Hematopoietic multipotent progenitor cell treated with erythropoietin and hydrocortisone succinate and interleukin-3 and kit ligand, for 17 days (in vitro differentiated cells): ENCODE measurements around the gene OR51V1.
A peak's percentile ranks its signal among the peaks of the same experiment; 100 is the strongest.
"Not testable (repeated sequence)": the region's sequence is repeated elsewhere in the genome, so short reads cannot be mapped to it uniquely, and the experiment has no call there.

Experiments
- DNase-seq: peaks from one replicate; pipeline ENCODE4 v3.0.0-alpha.2; 2015; ENCODE audit warnings: low spot score

Gene OR51V1

DNA sequence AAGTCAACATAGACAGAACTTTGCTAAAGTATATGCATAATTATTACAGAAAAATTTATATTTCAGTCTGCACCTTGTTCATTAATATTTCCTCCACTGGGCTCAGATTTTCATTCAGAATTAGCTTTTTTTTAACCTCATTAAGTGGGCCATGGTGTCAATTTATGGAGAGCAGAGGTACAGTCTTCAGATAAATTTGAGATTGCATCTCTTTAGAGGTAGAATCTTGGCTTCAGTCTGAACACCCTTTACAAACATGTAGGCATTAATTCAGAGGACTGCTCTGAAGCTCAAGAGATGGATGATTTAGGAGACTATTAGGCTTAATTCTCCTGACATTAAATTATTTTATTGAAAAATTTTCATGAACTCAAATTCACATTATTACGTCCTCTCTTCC, 29.8 kb upstream of the OR51V1 start:
- peak; percentile 66 for DNase-seq

DNA sequence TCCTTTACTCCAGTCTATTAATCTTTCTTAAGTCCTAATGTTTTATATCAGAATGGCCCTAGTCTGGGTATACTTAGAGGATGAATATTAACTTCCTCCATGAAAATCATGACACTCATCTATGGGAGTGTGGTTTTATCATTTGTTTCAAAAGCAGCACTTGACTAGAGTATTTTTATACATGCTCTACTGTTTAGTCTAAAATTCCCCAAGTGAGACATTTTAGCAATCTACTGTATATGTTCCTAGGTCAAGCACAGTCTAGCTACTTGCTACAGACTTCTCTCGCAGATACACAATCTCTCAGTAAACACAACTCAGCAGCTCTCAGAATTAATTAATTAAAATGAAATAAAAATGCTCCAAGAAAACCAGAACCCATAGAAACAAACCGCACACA, 29.3 kb upstream of the OR51V1 start:
- peak; percentile 70 for DNase-seq

DNA sequence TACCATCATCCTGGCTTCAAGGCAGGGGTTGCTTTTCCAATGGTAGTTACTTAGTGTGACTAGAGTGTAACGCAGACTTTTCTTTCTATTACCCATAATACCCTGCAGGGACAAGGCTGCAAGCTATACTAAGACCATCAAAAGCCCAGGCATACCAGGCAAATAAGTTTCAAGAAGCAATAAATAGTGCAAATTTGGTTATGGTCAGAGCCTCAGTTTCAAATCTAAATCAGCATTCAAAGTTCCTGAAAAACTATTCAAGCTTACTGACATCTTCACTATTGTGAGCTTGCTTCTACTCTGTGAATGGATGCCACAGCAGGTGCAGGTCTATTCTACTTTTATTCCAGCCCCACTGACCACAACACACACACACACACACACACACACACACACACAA, 28.9 kb upstream of the OR51V1 start:
- DNase-seq, result peak; percentile 75

DNA sequence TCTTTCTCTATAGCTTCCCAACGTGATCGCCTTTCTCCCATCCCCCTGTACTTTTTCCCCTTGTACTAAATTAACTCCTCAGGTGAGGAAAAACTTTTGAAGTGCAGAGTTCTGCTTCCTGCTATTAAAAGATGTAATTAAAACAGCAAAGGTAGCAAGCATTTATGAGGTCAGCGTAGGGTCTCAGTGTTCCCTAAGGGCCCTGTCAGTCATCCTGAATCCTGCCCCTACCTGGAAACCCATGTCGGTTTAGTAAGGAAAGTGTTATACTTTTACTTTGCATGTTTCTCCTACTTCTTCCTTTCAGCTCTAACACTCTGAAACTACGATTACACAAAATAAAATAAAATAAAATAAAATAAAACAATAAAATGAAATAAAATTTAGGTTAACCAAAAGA, 27.6 kb upstream of the OR51V1 start:
- peak; percentile 71 for DNase-seq

DNA sequence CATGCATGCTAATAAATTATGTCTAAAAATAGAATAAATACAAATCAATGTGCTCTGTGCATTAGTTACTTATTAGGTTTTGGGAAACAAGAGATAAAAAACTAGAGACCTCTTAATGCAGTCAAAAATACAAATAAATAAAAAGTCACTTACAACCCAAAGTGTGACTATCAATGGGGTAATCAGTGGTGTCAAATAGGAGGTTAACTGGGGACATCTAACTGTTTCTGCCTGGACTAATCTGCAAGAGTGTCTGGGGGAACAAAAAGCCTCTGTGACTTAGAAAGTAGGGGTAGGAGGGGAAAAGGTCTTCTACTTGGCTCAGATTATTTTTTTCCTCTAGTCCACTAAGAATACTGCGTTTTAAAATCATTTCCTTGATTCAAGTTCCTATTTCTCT, 27.2 kb upstream of the OR51V1 start:
- DNase-seq, result peak; percentile 81

DNA sequence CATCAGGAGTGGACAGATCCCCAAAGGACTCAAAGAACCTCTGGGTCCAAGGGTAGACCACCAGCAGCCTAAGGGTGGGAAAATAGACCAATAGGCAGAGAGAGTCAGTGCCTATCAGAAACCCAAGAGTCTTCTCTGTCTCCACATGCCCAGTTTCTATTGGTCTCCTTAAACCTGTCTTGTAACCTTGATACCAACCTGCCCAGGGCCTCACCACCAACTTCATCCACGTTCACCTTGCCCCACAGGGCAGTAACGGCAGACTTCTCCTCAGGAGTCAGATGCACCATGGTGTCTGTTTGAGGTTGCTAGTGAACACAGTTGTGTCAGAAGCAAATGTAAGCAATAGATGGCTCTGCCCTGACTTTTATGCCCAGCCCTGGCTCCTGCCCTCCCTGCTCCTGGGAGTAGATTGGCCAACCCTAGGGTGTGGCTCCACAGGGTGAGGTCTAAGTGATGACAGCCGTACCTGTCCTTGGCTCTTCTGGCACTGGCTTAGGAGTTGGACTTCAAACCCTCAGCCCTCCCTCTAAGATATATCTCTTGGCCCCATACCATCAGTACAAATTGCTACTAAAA, 26.3 kb upstream of the OR51V1 start, which contains the start of gene HBB:
Gene HBB, minus strand, starts transcription at position 340 of the 579 bp plus-strand sequence. Its CDS starts 50 bp downstream, at position 290.
- DNase-seq, result peak; percentile 97

DNA sequence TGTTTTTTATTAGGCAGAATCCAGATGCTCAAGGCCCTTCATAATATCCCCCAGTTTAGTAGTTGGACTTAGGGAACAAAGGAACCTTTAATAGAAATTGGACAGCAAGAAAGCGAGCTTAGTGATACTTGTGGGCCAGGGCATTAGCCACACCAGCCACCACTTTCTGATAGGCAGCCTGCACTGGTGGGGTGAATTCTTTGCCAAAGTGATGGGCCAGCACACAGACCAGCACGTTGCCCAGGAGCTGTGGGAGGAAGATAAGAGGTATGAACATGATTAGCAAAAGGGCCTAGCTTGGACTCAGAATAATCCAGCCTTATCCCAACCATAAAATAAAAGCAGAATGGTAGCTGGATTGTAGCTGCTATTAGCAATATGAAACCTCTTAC, 25.0 kb upstream of the OR51V1 start:
- peak; percentile 88 for DNase-seq

DNA sequence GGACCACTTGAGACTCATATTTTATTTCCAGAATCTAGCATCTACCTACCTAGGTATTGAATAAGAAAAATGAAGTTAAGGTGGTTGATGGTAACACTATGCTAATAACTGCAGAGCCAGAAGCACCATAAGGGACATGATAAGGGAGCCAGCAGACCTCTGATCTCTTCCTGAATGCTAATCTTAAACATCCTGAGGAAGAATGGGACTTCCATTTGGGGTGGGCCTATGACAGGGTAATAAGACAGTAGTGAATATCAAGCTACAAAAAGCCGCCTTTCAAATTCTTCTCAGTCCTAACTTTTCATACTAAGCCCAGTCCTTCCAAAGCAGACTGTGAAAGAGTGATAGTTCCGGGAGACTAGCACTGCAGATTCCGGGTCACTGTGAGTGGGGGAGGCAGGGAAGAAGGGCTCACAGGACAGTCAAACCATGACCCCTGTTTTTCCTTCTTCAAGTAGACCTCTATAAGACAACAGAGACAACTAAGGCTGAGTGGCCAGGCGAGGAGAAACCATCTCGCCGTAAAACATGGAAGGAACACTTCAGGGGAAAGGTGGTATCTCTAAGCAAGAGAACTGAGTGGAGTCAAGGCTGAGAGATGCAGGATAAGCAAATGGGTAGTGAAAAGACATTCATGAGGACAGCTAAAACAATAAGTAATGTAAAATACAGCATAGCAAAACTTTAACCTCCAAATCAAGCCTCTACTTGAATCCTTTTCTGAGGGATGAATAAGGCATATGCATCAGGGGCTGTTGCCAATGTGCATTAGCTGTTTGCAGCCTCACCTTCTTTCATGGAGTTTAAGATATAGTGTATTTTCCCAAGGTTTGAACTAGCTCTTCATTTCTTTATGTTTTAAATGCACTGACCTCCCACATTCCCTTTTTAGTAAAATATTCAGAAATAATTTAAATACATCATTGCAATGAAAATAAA, 24.3 kb upstream of the OR51V1 start:
- peak; percentile 90 for DNase-seq

DNA sequence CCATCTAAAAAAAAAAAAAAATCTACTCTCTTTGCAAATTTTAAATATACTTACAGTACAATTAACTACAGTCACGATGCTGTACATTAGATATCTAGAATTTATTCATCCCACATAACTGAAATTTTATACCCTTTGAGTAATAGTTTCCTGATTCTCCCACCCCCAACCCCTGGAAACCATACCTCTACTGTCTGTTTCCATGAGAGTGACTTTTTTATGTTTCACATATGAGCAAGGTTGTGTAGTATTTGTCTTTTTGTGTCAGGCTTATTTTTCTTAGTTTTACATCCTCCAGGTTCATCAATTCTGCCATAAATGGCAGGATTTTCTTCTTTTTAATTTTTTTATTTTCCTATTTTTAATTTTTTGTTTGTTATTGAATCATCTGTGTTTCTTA, 23.2 kb upstream of the OR51V1 start:
- DNase-seq, result peak; percentile 83

DNA sequence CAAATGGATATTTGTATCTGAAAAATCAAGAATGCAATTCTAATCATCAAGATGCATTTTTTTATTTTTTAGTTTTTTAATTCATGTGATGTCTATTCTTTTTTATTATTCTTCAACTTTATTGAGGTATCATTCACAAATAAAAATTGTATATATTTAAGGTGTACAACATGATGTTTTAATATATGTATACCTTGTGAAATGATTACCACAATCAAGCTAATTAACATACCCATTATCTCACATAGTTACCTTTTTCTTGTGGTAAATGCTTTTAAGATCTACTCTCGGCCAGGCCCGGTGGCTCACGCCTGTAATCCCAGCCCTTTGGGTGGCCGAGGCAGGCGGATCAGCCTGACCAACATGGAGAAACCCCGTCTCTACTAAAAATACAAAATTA, 22.7 kb upstream of the OR51V1 start:
- peak; percentile 67 for DNase-seq

DNA sequence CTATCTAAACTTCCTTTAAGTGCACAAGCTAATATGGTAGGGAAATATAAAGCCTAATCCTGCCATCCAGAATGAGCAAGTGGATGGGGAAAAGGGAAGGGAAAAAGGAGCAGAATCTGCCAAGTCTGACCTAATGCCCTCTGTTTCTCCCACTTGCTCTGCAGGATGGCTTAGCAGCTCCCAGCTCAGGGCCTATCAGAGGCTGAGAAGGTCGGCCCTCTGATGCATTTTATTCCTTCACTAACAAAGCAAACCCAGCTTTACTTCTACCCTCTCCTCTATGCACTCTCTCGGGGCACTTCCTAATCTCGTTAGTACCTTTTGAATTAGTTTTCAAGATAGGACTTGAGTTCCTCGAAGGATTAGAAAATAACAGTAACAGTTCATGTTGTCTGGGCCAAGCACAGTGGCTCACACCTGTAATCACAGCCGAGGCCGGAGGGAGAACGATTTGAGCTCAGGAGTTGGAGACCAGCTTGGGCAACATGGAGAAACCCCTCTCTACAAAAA, 9.9 kb upstream of the OR51V1 start:
- no peak for DNase-seq

DNA sequence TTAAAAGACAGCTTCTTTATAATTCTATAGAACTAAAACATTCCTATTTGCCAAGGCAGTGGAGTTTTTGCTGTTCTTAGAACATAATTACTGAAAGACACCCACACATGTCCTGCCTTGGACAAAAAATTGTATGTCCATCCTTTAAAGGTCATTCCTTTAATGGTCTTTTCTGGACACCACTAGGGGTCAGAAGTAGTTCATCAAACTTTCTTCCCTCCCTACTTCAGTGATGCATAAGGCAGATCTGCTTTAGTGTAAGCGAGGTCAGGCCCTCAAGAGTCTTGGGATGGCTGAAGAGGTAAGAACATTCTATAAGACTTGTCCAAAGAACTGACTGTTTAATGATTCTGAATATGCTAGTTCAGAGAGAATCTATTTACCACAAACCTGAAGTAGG, 4.3 kb upstream of the OR51V1 start:
- peak; percentile 92 for DNase-seq

DNA sequence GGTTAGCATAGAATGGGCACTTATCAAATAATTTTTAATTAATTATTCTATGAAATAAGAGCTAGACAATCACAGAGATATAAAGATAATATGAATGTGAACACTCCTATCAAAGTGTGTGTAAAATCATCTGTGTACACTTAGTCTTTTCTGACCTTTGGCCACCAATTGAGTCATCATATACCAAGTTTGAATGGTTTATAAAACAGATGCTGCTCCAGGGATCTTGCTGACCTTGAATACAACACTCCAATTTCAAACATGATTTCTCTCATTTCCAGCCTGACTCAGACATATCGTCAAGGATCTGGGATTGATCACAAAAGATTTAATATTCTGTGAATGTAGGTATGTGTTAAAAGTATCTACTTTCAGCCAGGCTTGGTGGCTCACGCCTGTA, 2.9 kb upstream of the OR51V1 start:
- DNase-seq, result no peak

DNA sequence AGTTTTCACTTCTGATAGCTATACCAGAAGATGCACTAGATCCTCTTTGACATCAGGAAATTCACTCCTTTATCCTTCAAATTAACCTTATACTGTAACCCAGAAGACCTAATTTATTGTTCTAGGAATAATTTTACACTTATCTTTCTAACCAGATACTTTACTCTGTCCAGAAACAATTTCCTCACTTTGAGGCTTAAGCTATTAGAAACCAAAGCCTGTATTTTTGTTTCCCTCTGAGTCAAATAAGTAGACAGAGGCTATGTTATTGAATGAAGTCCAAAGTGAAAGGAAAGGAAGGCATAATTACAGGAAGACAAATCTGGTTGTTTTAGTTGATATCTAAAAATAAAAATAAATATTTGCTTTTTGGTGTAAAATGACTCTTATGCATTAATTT, 2.2 kb downstream of the OR51V1 start:
- no peak for DNase-seq

DNA sequence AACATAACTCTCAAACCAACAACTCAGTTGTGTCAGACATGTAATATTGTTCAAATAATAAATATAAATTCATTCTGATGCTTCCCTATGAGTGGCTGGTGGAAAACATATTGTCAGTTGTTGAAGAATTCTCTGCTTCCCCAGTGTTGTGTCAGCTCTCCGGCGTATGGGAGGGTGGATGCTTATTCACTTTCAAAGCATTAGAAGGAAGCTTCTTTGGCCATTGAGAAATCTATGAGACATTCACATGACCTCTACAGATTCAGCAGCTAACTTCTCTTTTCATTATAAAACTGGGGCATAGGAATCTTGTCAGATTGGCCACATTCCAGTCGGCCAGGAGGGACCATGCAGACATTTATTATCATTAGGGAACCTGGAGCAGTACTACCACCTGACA, 2.9 kb downstream of the OR51V1 start:
- no peak for DNase-seq

DNA sequence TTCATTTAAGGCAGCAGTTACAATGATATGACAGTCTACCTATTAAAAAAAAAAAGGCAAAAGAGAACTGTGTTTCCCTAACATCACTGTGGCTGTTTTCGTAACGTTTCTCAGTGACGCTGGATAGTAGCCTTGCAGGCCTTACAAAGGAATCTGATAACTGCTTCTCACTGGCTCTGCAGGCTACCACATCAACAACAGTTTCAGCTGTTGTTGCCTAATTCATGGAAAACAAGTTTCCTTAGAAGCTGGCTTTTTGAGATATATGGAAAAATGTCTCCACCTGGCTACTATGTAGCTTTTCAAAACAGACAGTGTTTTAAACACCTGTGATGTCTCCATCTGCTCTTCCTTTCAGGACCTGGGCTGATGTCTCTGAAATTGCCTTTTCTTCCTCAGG, 3.8 kb downstream of the OR51V1 start:
- DNase-seq, result no peak

DNA sequence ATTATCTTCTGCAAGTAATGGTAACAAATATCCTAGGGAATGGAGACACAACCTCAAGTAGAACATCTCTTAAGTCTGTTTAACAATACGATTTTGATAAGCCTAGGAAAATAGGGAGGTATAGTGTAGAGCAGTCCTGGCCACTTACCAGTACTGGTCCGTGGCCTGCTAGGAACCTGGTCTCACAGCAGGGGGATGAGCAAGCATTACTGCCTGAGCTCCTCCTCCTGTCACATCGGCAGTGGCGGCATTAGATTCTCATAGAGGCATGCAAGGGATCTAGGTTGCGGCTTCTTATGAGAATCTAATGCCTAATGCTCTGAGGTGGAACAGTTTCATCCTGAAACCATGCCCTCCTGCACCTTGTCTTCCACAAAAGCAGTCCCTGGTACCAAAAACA, 4.4 kb downstream of the OR51V1 start:
- DNase-seq, result no peak

DNA sequence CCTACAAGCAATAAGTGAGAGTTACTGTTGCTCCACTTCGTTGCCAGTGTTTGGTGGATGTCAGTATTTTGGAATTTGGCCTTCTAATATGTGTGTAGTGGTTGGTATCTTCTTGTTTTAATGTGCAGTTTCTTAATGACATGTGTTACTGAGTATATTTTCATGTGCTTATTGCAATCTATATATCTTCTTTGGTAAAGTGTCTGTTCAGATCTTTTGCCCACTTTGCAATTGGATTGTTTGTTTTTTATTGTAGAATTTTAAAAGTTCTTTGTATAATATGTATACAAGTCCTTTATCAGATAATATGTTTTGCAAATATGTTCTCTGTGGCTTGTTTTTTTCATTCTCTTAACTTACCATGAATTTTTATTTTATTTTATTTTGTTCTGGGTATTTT, 7.7 kb downstream of the OR51V1 start:
- no peak for DNase-seq

DNA sequence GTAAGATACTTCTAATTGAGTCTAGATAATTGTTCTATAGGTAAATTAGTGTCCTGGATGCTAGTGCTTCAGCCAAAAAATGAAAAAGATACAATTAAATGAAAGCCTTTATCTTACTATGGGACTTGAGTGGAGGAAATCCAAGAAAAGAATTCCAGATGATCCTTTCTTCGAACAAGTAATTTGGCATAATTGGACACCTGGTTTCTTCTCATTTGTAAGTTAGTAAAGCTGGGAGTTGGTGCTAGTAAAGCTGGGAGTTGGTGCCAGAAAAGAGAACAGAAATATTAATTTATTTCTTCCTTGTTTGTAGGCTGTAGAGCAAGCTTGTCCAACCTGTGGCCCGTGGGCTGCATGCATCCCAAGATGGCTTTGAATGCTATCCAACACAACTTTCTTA, 12.3 kb downstream of the OR51V1 start:
- DNase-seq, result no peak

DNA sequence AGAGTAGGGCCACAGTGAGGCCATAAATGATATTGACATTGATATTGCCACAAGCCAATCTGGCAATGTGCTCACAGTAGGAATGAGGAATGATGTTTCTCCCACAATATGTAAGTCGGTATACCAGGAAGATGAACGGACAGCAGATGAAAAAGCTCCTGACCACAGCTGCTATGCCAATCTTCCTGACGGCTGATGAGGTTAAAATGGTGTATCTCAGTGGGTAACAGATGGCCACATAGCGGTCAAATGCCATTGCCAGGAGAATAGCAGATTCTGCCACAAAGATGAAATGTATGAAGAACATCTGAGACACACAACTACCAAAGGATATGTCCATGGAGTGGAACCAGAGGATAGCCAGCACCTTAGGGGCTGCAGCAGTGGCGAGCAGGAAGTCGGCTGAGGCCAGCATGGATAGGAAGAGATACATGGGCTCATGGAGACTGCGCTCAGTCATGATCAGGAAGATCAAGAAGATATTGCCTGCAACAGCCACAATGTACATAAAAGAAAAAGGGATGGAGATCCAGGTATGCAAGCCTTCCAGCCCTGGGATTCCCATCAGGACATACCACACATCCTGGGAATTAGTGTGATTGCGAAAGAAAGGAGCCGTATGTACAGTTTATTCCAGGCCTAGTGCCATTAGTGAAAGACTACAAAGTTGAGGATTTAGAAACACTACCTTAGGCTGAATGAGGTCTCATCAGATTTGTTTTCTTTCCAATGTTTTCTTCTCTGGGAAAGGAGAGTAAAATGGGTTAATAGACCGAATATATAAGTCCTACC, 22.2 kb downstream of the OR51V1 start:
- no peak for DNase-seq

DNA sequence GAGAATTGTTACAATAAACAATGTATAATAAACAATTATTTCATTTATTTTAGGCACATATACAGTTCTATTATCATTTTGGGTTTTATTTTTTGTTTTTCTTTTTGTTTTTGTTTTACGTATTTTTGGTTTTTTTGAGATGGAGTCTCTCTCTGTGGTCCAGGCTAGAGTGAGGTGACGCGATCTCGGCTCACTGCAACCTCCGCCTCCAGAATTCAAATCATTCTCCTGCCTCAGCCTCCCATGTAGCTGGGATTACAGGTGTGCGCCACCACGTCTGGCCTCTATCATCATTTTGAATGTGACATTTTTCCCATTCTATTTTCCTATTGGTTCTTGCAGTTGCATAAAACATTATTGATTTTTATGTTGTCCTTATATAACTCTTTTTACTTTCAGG, 25.5 kb downstream of the OR51V1 start:
- DNase-seq, result no peak

DNA sequence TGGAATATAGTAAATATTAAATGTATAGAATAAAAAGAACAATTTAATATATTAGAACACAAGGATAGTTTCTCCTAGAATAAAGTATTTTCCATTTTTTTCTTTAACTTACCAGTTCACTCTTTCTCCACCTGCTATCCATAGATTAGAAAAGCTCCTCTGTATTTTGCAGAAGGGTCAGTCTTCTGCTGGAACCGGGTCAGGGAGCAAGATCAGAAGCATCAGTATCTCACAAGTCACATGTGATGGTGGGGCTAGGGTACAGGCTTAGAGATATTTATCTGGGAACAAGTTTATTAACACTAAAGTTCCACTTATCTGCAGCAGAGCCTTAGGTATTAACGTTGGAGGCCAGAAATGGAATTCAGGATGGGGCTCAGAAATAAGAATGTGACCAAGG, 28.6 kb downstream of the OR51V1 start:
- no peak for DNase-seq

DNA sequence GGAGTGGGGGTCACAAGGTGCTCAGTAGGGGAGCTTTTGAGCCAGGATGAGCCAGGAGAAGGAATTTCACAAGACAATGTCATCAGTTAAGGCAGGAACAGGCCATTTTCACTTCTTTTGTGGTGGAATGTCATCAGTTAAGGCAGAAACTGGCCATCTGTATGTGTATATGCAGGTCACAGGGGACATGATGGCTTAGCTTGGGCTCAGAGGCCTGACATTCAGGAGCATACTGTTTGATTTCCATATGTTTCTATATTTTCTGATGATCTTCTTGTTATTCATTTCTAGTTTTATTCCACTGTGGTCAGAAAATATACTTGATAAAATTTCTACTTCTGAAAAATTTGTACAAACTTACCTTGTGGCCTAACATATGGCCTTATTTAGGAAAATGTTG, 34.6 kb downstream of the OR51V1 start:
- DNase-seq, result not testable (repeated sequence)
